Smooth muscle cell (in vitro differentiated cells): ENCODE measurements around the gene HMCN1. TPM values are rescaled to one million over a fixed set of nuclear protein-coding genes. Genes with fewer than 3 reads are reported as not detected.
A peak's percentile ranks its signal among the peaks of the same experiment; 100 is the strongest.

Experiments
- DNase-seq: peaks from one replicate; lab custom pipeline; 2025; ENCODE audit not compliant: unreplicated experiment; lab: John Stamatoyannopoulos, UW
- H2AFZ ChIP-seq: fragments of 200-600 bp; sonication (generic); 2 replicates; pipeline ENCODE4 v1.6.0; 2016; ENCODE audit warnings: antibody characterized with exemption, low read depth, mild to moderate bottlenecking
- H3F3A ChIP-seq: fragments of 200-600 bp; sonication (generic); 2 replicates; pipeline ENCODE4 v1.6.0; 2017; ENCODE audit warnings: antibody characterized with exemption, low read depth
- H3K27ac ChIP-seq: fragments of 200-600 bp; sonication (generic); 2 replicates; pipeline ENCODE4 v1.5.1; 2016; ENCODE audit warnings: low read depth, mild to moderate bottlenecking
- H3K27me3 ChIP-seq: fragments of 200-600 bp; sonication (generic); 2 replicates; pipeline ENCODE4 v1.6.1; 2016; ENCODE audit warnings: low read depth, mild to moderate bottlenecking
- H3K36me3 ChIP-seq: fragments of 200-600 bp; sonication (generic); 2 replicates; pipeline ENCODE4 v1.5.1; 2016; ENCODE audit warnings: low read depth
- H3K4me1 ChIP-seq: fragments of 200-600 bp; sonication (generic); 2 replicates; pipeline ENCODE4 v1.5.1; 2016; ENCODE audit warnings: low read depth
- H3K4me2 ChIP-seq: fragments of 200-600 bp; sonication (generic); 2 replicates; pipeline ENCODE4 v1.6.0; 2016; ENCODE audit warnings: mild to moderate bottlenecking
- H3K4me3 ChIP-seq: fragments of 200-600 bp; sonication (generic); 2 replicates; pipeline ENCODE4 v1.5.1; 2016; ENCODE audit warnings: mild to moderate bottlenecking
- H3K79me2 ChIP-seq: fragments of 200-600 bp; sonication (generic); 2 replicates; pipeline ENCODE4 v1.6.0; 2016; ENCODE audit warnings: low read depth, mild to moderate bottlenecking
- H3K9ac ChIP-seq: fragments of 200-600 bp; sonication (generic); 2 replicates; pipeline ENCODE4 v1.6.0; 2016; ENCODE audit warnings: low read depth
- H3K9me3 ChIP-seq: fragments of 200-600 bp; sonication (generic); replicated peaks from 2 replicates; pipeline ENCODE4 v1.5.1; 2016; ENCODE audit warnings: low read depth
- H4K20me1 ChIP-seq: fragments of 200-600 bp; sonication (generic); 2 replicates; pipeline ENCODE4 v1.6.0; 2016; ENCODE audit warnings: low read depth
- WGBS: methylation state at CpG from one replicate; pipeline ENCODE4 v1.1.7; 2016; ENCODE audit warnings: low lambda C conversion rate; 5-methylcytosine and 5-hydroxymethylcytosine counted together
- polyA plus RNA-seq: library from polyadenylated mRNA; unstranded; fragments of >200 nt; fragmentation: Nextera tagmentation; extraction: Ambion mirVana; gene quantifications from 2 replicates; pipeline ENCODE4 v1.2.1, GENCODE V29; 2016
- total RNA-seq: library from RNA; depleted of rRNA; stranded (reverse); fragments of >200 nt; gene quantifications from 2 replicates; pipeline ENCODE4 v1.2.3, GENCODE V29; 2014
- TF ChIP-seq, protein P1 (sequence below): fragments of 200-600 bp; sonication (generic); IDR thresholded peaks from 2 replicates; pipeline ENCODE4 v1.5.1; 2017; ENCODE audit warnings: borderline replicate concordance, mild to moderate bottlenecking, antibody characterized with exemption; ENCODE audit not compliant: insufficient read depth, poor library complexity, severe bottlenecking

HMCN1 gene
- total and polyA plus RNA-seq, 2 experiments from 2014 or later, result 18.9 to 118 TPM

GRCh38 chr1:186178426-186179043 lies 444.3 kb downstream of the HMCN1 start:
- Histone ChIP-seq H4K20me1 (no peaks in the 10 kb centered on the region), H3K79me2 (no peaks in the 10 kb centered on the region), H2AFZ (no peak overlapping the region), H3K9me3 (no peaks in the 10 kb centered on the region), H3K4me2 (no peak overlapping the region), H3F3A (no peaks in the 10 kb centered on the region), H3K9ac (no peak overlapping the region), H3K36me3 (no peaks in the 10 kb centered on the region), H3K4me1 (peaks cover 9% of the 10 kb centered on the region), H3K4me3 (no peak overlapping the region), H3K27ac (no peak overlapping the region), H3K27me3 (no peaks in the 10 kb centered on the region)
- DNase-seq, result no peak
- TF ChIP-seq, protein P1, sequence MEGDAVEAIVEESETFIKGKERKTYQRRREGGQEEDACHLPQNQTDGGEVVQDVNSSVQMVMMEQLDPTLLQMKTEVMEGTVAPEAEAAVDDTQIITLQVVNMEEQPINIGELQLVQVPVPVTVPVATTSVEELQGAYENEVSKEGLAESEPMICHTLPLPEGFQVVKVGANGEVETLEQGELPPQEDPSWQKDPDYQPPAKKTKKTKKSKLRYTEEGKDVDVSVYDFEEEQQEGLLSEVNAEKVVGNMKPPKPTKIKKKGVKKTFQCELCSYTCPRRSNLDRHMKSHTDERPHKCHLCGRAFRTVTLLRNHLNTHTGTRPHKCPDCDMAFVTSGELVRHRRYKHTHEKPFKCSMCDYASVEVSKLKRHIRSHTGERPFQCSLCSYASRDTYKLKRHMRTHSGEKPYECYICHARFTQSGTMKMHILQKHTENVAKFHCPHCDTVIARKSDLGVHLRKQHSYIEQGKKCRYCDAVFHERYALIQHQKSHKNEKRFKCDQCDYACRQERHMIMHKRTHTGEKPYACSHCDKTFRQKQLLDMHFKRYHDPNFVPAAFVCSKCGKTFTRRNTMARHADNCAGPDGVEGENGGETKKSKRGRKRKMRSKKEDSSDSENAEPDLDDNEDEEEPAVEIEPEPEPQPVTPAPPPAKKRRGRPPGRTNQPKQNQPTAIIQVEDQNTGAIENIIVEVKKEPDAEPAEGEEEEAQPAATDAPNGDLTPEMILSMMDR, result no peak
- 93% methylated on average over 5 of the region's 5 CpGs for WGBS

DNA sequence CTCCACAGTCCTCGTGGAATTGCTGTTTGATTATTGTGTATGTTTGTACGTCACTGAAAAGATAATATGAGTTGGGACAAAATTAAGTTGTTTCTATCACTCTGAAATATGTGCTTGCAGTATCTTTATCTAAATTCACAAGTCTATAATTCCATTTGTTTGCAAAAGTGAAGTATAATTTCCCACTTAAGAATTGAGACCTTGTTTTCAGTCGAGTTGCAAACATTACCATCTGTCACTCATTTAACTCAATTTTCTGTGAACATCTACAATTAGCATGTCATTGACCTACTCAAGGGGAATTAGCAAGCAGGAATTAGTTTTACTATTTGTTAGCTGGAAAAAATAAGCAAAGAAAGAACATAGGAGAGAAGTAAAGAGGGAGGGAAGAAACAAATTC lies 445.0 kb downstream of the HMCN1 start:
- Histone ChIP-seq H3K4me1 (peaks cover 9% of the 10 kb centered on the region), H3K79me2 (no peaks in the 10 kb centered on the region), H3K4me3 (no peak overlapping the region), H3F3A (no peaks in the 10 kb centered on the region), H4K20me1 (no peaks in the 10 kb centered on the region), H3K27me3 (no peaks in the 10 kb centered on the region), H3K9ac (no peak overlapping the region), H3K36me3 (no peaks in the 10 kb centered on the region), H3K9me3 (no peaks in the 10 kb centered on the region), H3K27ac (no peak overlapping the region), H2AFZ (no peak overlapping the region), H3K4me2 (no peak overlapping the region)
- 83% methylated on average over 3 of the region's 3 CpGs for WGBS
- TF ChIP-seq, protein P1, result no peak
- no peak for DNase-seq

DNA sequence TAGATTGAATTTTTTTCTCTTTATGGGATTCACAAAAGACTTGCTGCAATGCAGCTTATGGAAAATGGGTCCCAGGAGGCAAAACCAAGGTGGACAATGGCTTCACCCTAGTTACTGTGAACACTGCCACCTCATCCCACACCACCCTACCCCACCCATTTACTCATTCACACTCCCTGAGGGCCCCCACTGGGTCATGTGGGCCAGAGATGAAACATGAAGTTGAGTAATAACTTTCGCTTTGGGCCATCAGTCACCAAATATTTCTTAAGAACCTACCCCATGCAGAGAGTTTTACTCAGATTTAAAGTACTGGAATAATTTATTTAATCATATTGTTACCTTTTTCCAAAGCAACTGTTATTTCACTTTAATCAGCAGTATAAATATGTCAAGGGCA lies 449.0 kb downstream of the HMCN1 start:
- Histone ChIP-seq H3K27ac (peak overlapping the region; percentile 99), H3K4me3 (no peak overlapping the region), H4K20me1 (no peaks in the 10 kb centered on the region), H3K9me3 (no peaks in the 10 kb centered on the region), H3F3A (peaks cover 9% of the 10 kb centered on the region), H3K9ac (no peak overlapping the region), H3K79me2 (no peaks in the 10 kb centered on the region), H2AFZ (no peak overlapping the region), H3K4me2 (no peak overlapping the region), H3K4me1 (peaks cover 9% of the 10 kb centered on the region), H3K36me3 (no peaks in the 10 kb centered on the region), H3K27me3 (no peaks in the 10 kb centered on the region)
- TF ChIP-seq, protein P1, result no peak
- no peak for DNase-seq
- 82% methylated on average over 1 of the region's 1 CpG for WGBS
